SU-DHL-6 (cell line): ENCODE data around the gene HIKESHI.

Experiments
- H2AFZ ChIP-seq: fragments of 200-600 bp; sonication (generic); 2 replicates; pipeline ENCODE4 v1.6.1; 2014; ENCODE audit warnings: low read depth, mild to moderate bottlenecking, moderate library complexity, mixed read lengths, antibody characterized with exemption, low read length; ENCODE audit not compliant: severe bottlenecking
- H3F3A ChIP-seq: fragments of 200-600 bp; shearing (Covaris generic); 2 replicates; pipeline ENCODE4 v1.6.0; 2016; ENCODE audit warnings: antibody characterized with exemption, mild to moderate bottlenecking; ENCODE audit not compliant: insufficient read depth
- H3K27ac ChIP-seq: fragments of 200-600 bp; sonication (generic); 2 replicates; pipeline ENCODE4 v1.5.1; 2016; ENCODE audit warnings: low read depth, mild to moderate bottlenecking, low read length, moderate library complexity, mixed read lengths
- H3K27me3 ChIP-seq: fragments of 200-600 bp; sonication (generic), shearing (Covaris generic); 2 replicates; pipeline ENCODE4 v1.6.0; 2014; ENCODE audit warnings: mild to moderate bottlenecking, low read length
- H3K36me3 ChIP-seq: fragments of 200-600 bp; sonication (generic); 2 replicates; pipeline ENCODE4 v1.6.1; 2014; ENCODE audit warnings: mild to moderate bottlenecking, low read length, mixed read lengths
- H3K4me2 ChIP-seq: fragments of 300-600, 200-600 bp; shearing (Covaris generic), sonication (generic); 2 replicates; pipeline ENCODE4 v1.6.0; 2014; ENCODE audit warnings: low read length, low read depth, mild to moderate bottlenecking; ENCODE audit not compliant: poor library complexity, severe bottlenecking
- H3K4me3 ChIP-seq: fragments of 200-600 bp; sonication (generic); 2 replicates; pipeline ENCODE4 v1.5.1; 2014; ENCODE audit warnings: antibody characterized with exemption, low read length, mild to moderate bottlenecking, mixed read lengths; ENCODE audit not compliant: insufficient read depth, poor library complexity, severe bottlenecking
- H3K79me2 ChIP-seq: fragments of 200-600 bp; sonication (generic); 2 replicates; pipeline ENCODE4 v1.6.1; 2014; ENCODE audit warnings: mild to moderate bottlenecking, low read length, moderate library complexity; ENCODE audit not compliant: insufficient read depth
- H3K9ac ChIP-seq: fragments of 200-600 bp; sonication (generic); 2 replicates; pipeline ENCODE4 v1.7.0; 2014; ENCODE audit warnings: mild to moderate bottlenecking, low read length
- H3K9me2 ChIP-seq: fragments of 200-600 bp; sonication (generic); replicated peaks from 2 replicates; pipeline ENCODE4 v1.6.1; 2014; ENCODE audit warnings: low read length; ENCODE audit not compliant: insufficient read depth
- H3K9me3 ChIP-seq: fragments of 200-600 bp; sonication (generic); 2 replicates; pipeline ENCODE4 v1.6.1; 2014; ENCODE audit warnings: low read length, mixed read lengths; ENCODE audit not compliant: insufficient read depth
- H4K20me1 ChIP-seq: fragments of 200-600 bp; sonication (generic); 2 replicates; pipeline ENCODE4 v1.6.1; 2014; ENCODE audit warnings: low read depth, mild to moderate bottlenecking, antibody characterized with exemption, low read length, moderate library complexity, mixed read lengths
- EZH2phosphoT487 ChIP-seq: fragments of 200-600 bp; sonication (generic), shearing (Covaris generic); conservative IDR thresholded peaks from 2 replicates; pipeline ENCODE4 v1.6.1; 2018; ENCODE audit warnings: mild to moderate bottlenecking, antibody characterized with exemption, low read length, moderate library complexity, mixed read lengths
- TF ChIP-seq, protein P1 (sequence below): fragments of 200-600 bp; sonication (generic); IDR thresholded peaks from one replicate; pipeline ENCODE4 v1.5.1; 2017; ENCODE audit warnings: antibody characterized with exemption, mild to moderate bottlenecking, low read length, moderate library complexity; ENCODE audit not compliant: insufficient read depth, poor library complexity, severe bottlenecking

Gene HIKESHI

DNA sequence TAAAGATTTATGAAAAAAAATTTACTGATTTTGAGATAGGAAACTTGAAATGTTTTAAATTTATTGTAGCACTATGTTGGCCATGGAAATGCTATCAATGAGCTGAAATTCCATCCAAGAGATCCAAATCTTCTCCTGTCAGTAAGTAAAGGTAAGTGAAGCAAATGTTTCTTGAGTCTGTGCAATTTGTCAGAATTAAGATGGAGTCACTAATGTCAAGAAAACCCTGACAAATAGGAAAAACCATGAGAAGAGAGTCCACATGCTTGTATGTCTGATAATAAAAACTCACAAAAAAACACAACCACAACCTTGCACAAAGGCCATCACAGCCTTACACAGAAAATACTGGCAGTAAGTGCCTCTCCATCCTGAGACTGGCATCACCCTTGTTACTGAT, 44.6 kb upstream of the HIKESHI start:
- H3K27me3 ChIP-seq = no peaks in the 10 kb centered on the region
- no peaks in the 10 kb centered on the region for H3F3A ChIP-seq
- H3K79me2 ChIP-seq = peaks cover 50% of the 10 kb centered on the region
- no peak overlapping the region for H2AFZ ChIP-seq
- H3K9ac ChIP-seq = no peak overlapping the region
- H3K9me2 ChIP-seq = no peaks in the 10 kb centered on the region
- TF ChIP-seq, protein P1, sequence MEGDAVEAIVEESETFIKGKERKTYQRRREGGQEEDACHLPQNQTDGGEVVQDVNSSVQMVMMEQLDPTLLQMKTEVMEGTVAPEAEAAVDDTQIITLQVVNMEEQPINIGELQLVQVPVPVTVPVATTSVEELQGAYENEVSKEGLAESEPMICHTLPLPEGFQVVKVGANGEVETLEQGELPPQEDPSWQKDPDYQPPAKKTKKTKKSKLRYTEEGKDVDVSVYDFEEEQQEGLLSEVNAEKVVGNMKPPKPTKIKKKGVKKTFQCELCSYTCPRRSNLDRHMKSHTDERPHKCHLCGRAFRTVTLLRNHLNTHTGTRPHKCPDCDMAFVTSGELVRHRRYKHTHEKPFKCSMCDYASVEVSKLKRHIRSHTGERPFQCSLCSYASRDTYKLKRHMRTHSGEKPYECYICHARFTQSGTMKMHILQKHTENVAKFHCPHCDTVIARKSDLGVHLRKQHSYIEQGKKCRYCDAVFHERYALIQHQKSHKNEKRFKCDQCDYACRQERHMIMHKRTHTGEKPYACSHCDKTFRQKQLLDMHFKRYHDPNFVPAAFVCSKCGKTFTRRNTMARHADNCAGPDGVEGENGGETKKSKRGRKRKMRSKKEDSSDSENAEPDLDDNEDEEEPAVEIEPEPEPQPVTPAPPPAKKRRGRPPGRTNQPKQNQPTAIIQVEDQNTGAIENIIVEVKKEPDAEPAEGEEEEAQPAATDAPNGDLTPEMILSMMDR = no peak
- TF ChIP-seq EZH2phosphoT487 = no peak
- no peak overlapping the region for H3K4me3 ChIP-seq
- H3K4me2 ChIP-seq = no peak overlapping the region
- no peaks in the 10 kb centered on the region for H3K9me3 ChIP-seq
- H3K36me3 ChIP-seq = peaks cover 34% of the 10 kb centered on the region
- H3K27ac ChIP-seq = no peak overlapping the region
- peaks cover 7% of the 10 kb centered on the region; the same call in 1 of the 2 replicates for H4K20me1 ChIP-seq

DNA sequence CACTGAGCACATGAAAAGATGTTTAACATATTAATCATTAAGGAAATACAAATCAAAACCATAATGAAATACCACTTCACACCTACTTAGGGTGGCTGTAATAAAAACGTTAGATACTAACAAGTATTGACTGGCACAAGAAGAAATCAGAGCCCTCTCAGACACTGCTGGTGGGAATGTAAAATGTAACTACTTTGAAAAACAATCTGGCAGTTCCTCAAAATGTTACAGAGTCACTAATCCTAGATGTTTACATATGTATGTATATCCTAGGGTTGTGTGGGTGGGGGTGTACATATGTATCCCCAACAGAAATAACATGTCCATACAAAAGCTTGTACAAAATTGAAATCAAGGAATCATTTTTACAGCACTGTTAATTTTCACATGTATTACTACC, 42.3 kb upstream of the HIKESHI start:
- no peak overlapping the region for H3K27ac ChIP-seq
- no peak overlapping the region for H3K4me2 ChIP-seq
- 0 out of 2 replicates have a peak, but pooled peaks cover 4% of the 10 kb centered on the region for H4K20me1 ChIP-seq
- no peaks in the 10 kb centered on the region for H3F3A ChIP-seq
- H3K9ac ChIP-seq = no peak overlapping the region
- TF ChIP-seq, protein P1 = no peak
- no peak for TF ChIP-seq EZH2phosphoT487
- H3K4me3 ChIP-seq = no peak overlapping the region
- H3K79me2 ChIP-seq = peaks cover 30% of the 10 kb centered on the region
- no peaks in the 10 kb centered on the region for H3K27me3 ChIP-seq
- no peaks in the 10 kb centered on the region for H3K9me2 ChIP-seq
- H2AFZ ChIP-seq = no peak overlapping the region
- no peaks in the 10 kb centered on the region for H3K9me3 ChIP-seq
- H3K36me3 ChIP-seq = peaks cover 42% of the 10 kb centered on the region

DNA sequence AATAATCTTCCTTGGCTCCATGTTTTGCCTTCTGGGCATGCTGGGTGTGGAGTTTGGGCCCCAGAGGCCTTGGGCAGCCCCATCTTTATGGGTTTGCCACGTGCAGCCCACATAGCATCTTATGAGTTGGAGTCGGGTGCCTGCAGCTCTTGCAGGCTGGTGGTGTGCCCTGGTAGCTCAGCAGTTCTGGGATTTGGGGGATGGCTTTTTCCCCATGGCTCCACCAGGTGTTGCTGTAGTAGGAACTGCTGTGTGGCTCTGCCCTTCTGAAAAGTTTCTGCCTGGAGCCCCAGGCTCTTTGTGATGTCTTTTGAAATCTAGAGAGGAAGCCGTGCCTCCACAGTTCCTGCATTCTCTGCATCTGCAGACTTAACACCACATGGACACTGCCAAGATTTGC, 40.7 kb upstream of the HIKESHI start:
- TF ChIP-seq EZH2phosphoT487 = no peak
- TF ChIP-seq, protein P1 = no peak

DNA sequence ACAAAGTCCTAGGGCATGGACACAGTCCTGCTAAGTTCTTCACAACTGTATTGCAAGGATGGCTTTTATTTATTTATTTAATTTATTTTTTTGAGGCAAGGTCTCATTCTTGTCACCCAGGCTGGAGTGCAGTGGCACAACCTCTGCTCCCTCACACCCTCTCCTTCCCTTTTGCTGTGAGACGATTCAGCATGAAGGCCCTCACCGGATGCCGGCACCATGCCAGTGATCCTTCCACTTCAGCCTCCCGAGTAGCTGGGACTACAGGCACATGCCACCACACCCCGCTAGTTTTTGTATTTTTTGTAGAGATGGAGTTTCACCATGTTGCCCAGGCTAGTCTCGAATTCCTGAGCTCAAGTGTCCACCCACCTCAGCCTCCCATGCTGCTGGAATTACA, 39.7 kb upstream of the HIKESHI start:
- Histone ChIP-seq H3K9me3 (no peaks in the 10 kb centered on the region), H4K20me1 (0 out of 2 replicates have a peak, but pooled peaks cover 3% of the 10 kb centered on the region), H3K27me3 (no peaks in the 10 kb centered on the region), H3K27ac (no peak overlapping the region), H3K9ac (no peak overlapping the region), H3K4me2 (no peak overlapping the region), H2AFZ (no peak overlapping the region), H3F3A (peaks cover 22% of the 10 kb centered on the region; the same call in 1 of the 2 replicates), H3K4me3 (no peak overlapping the region), H3K9me2 (no peaks in the 10 kb centered on the region), H3K36me3 (peaks cover 47% of the 10 kb centered on the region), H3K79me2 (peaks cover 8% of the 10 kb centered on the region)
- TF ChIP-seq, protein P1 = no peak
- no peak for TF ChIP-seq EZH2phosphoT487

More for the DNA sequence above, 40.7 kb upstream of the HIKESHI start:
- Histone ChIP-seq H3K79me2 (peaks cover 19% of the 10 kb centered on the region), H3K36me3 (peaks cover 44% of the 10 kb centered on the region), H2AFZ (no peak overlapping the region), H3K4me3 (no peak overlapping the region), H3F3A (peaks cover 12% of the 10 kb centered on the region; the same call in 1 of the 2 replicates), H4K20me1 (0 out of 2 replicates have a peak, but pooled peaks cover 4% of the 10 kb centered on the region), H3K27ac (no peak overlapping the region), H3K9me3 (no peaks in the 10 kb centered on the region), H3K27me3 (no peaks in the 10 kb centered on the region), H3K4me2 (no peak overlapping the region), H3K9ac (no peak overlapping the region), H3K9me2 (no peaks in the 10 kb centered on the region)
